HepG2 (cell line): ENCODE data around the gene NOB1. TPM values are rescaled to one million over a fixed set of nuclear protein-coding genes. Genes with fewer than 3 reads are reported as not detected.
A peak's percentile ranks its signal among the peaks of the same experiment; 100 is the strongest.

Experiments used
- CREM ChIP-seq, 2 experiments: sonication (generic) in 1 of 2; formaldehyde crosslinking in 1 of 2; IDR thresholded peaks; 2 replicates each; pipeline versions ENCODE4 v1.4.0 to v1.6.1; 2016 to 2020; ENCODE audit warnings: antibody characterized with exemption in 1 of 2, mild to moderate bottlenecking in 1 of 2, missing genetic modification reagents in 1 of 2
- DMAP1 ChIP-seq: IDR thresholded peaks from 2 replicates; pipeline ENCODE4 v1.6.1; 2016
- JUND ChIP-seq: sonication (generic); formaldehyde crosslinking; IDR thresholded peaks from 2 replicates; pipeline ENCODE4 v1.8.0; 2022; ENCODE audit warnings: mild to moderate bottlenecking, missing genetic modification reagents
- RARA ChIP-seq: IDR thresholded peaks from 2 replicates; pipeline ENCODE4 v1.6.1; 2016; ENCODE audit warnings: missing genetic modification reagents, missing compliant biosample characterization
- SNRNP70 ChIP-seq: fragments of 200-400 bp; formaldehyde crosslinking; IDR thresholded peaks from 2 replicates; pipeline ENCODE4 v1.6.1; 2017; ENCODE audit warnings: mild to moderate bottlenecking, low read depth, low read length, moderate library complexity
- SP140L ChIP-seq: sonication (generic); formaldehyde crosslinking; IDR thresholded peaks from 2 replicates; pipeline ENCODE4 v1.4.0; 2020; ENCODE audit warnings: missing genetic modification reagents, borderline replicate concordance
- SRF ChIP-seq: IDR thresholded peaks from 2 replicates; pipeline ENCODE4 v1.6.1; 2011; ENCODE audit warnings: mild to moderate bottlenecking, low read depth, low read length, moderate library complexity
- SRSF1 ChIP-seq: fragments of 200-400 bp; formaldehyde crosslinking; optimal IDR thresholded peaks from 2 replicates; pipeline ENCODE3; 2017; ENCODE audit warnings: mild to moderate bottlenecking, low read depth, low read length, moderate library complexity
- STAT5B ChIP-seq: sonication (generic); formaldehyde crosslinking; IDR thresholded peaks from 2 replicates; pipeline ENCODE4 v1.4.0; 2020; ENCODE audit warnings: missing genetic modification reagents
- TCF7 ChIP-seq: sonication (generic); IDR thresholded peaks from 2 replicates; pipeline ENCODE4 v1.6.1; 2016; ENCODE audit warnings: antibody characterized with exemption, low read depth
- XRCC5 ChIP-seq: fragments of 200-400 bp; formaldehyde crosslinking; optimal IDR thresholded peaks from 2 replicates; pipeline ENCODE3; 2017; ENCODE audit warnings: mild to moderate bottlenecking, low read length
- ZFP36L1 ChIP-seq: sonication (generic); formaldehyde crosslinking; IDR thresholded peaks from 2 replicates; pipeline ENCODE4 v1.8.0; 2022; ENCODE audit warnings: mild to moderate bottlenecking, missing genetic modification reagents, moderate library complexity
- ZKSCAN8 ChIP-seq: IDR thresholded peaks from 2 replicates; pipeline ENCODE4 v1.6.1; 2016; ENCODE audit warnings: borderline replicate concordance, missing genetic modification reagents, missing compliant biosample characterization
- ZNF138 ChIP-seq: sonication (generic); formaldehyde crosslinking; IDR thresholded peaks from 2 replicates; pipeline ENCODE4 v1.5.0; 2020; ENCODE audit warnings: mild to moderate bottlenecking, low read depth, missing genetic modification reagents
- ZNF441 ChIP-seq: sonication (generic); formaldehyde crosslinking; IDR thresholded peaks from 2 replicates; pipeline ENCODE4 v1.7.0; 2021; ENCODE audit warnings: missing genetic modification reagents, borderline replicate concordance
- ZNF766 ChIP-seq: sonication (generic); formaldehyde crosslinking; IDR thresholded peaks from 2 replicates; pipeline ENCODE4 v1.5.0; 2020; ENCODE audit warnings: missing genetic modification reagents, borderline replicate concordance
- ZNF781 ChIP-seq: sonication (generic); formaldehyde crosslinking; IDR thresholded peaks from 2 replicates; pipeline ENCODE4 v1.5.1; 2020; ENCODE audit warnings: borderline replicate concordance, mild to moderate bottlenecking, missing genetic modification reagents; ENCODE audit errors: not compliant biosample characterization
- polyA plus RNA-seq, 8 experiments: library from polyadenylated mRNA; depleted of rRNA in 3 of 8; stranded (reverse) in 7 of 8; unstranded in 1 of 8; fragments of >200 nt; fragmentation: Illumina TruSeq in 4 of 8; extraction: Trizol in 4 of 8; gene quantifications; 2 replicates each; pipeline versions ENCODE4 v1.2.1 to v1.2.3, GENCODE V29; 2011 to 2016; ENCODE audit warnings: low read depth in 4 of 8, missing spikeins in 1 of 8, mixed read lengths in 1 of 8; ENCODE audit not compliant: insufficient read depth in 1 of 8
- total RNA-seq, 5 experiments: library from RNA; depleted of rRNA; stranded (reverse); fragments of >200 nt; fragmentation: Illumina TruSeq; extraction: Trizol; gene quantifications; 2 replicates each; pipeline ENCODE4 v1.2.3, GENCODE V29; 2016; ENCODE audit warnings: low read depth in 1 of 5
- TF ChIP-seq, protein P1 (sequence below): sonication (generic); formaldehyde crosslinking; IDR thresholded peaks from 2 replicates; pipeline ENCODE4 v1.4.0; 2020; ENCODE audit warnings: mild to moderate bottlenecking, missing genetic modification reagents
- TF ChIP-seq, protein P2 (sequence below): sonication (generic); formaldehyde crosslinking; conservative IDR thresholded peaks from 2 replicates; pipeline ENCODE4 v1.4.0; 2020; ENCODE audit warnings: missing genetic modification reagents
- TF ChIP-seq, protein P3 (sequence below): sonication (generic); formaldehyde crosslinking; IDR thresholded peaks from 2 replicates; pipeline ENCODE4 v1.5.1; 2020; ENCODE audit warnings: mild to moderate bottlenecking, missing genetic modification reagents, borderline replicate concordance

NOB1 gene
- total and polyA plus RNA-seq, 2 of the 13 experiments (the other 11 are each of a cell fraction or from before 2014, with no cell fraction given): 47.1 to 162 TPM

DNA sequence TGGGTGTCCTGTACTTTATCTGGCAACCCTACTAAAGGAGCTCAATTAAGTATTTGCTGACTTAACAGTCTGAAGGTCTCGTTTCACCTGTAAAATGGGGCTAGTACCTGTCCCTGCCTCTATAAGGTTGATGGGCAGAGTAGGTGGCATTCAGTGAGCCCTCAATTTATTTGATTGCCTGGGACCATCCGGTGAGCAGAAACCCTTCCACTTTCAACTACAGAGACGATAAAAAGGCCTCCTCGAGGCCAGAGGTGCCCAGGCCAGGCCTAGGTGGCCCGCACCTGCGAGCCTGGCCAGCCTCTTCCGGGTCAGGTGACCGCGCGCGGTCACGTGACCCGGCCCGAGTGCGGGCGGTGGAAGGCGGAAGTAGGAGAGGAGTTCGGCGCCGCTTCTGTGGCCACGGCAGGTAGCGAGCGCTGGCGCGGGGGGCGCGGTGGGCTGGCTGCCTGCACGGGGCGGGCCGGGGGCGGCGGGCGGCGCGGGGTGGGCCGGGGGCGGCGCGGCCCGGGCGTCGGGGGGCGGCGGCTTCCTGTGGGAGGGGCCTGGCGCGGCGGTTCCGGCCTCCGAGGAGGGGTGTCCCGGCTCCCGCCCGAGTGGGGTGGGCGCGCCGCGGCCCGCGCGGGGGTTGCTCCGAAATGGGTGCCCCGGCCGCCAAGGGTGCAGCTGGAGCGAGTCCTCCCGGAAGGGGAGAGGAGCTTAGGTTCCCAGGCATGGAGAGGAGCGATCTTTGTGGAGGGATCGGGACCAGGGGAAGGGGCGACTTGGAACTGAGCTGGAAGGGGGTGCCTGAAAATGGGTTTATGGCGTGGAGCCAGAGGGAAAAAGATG is 7.5 kb upstream of the NOB1 start, which contains the start of gene WWP2 (continued):
- TF ChIP-seq, protein P1, sequence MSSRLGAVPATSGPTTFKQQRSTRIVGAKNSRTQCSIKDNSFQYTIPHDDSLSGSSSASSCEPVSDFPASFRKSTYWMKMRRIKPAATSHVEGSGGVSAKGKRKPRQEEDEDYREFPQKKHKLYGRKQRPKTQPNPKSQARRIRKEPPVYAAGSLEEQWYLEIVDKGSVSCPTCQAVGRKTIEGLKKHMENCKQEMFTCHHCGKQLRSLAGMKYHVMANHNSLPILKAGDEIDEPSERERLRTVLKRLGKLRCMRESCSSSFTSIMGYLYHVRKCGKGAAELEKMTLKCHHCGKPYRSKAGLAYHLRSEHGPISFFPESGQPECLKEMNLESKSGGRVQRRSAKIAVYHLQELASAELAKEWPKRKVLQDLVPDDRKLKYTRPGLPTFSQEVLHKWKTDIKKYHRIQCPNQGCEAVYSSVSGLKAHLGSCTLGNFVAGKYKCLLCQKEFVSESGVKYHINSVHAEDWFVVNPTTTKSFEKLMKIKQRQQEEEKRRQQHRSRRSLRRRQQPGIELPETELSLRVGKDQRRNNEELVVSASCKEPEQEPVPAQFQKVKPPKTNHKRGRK (CRISPR knock-in tag): no peak
- TF ChIP-seq SNRNP70 (no peak), TCF7 (no peak), SRSF1 (peak; percentile 82), RARA (no peak; the same call in 1 of the 2 replicates), ZNF781 (peak; percentile 52), SRF (no peak), JUND (CRISPR knock-in tag) (0 out of 2 replicates have a peak, but pooled peaks have one; percentile 10), XRCC5 (peak; percentile 8), DMAP1 (CRISPR knock-in tag) (peak; percentile 87), STAT5B (CRISPR knock-in tag) (peak; percentile 74; the same call in 1 of the 2 replicates), SP140L (CRISPR knock-in tag) (no peak), ZNF441 (CRISPR knock-in tag) (0 out of 2 replicates have a peak, but pooled peaks have one; percentile 18), ZNF138 (CRISPR knock-in tag) (0 out of 2 replicates have a peak, but pooled peaks have one; percentile 51), ZKSCAN8 (CRISPR knock-in tag) (peak; percentile 70), ZNF766 (CRISPR knock-in tag) (0 out of 2 replicates have a peak, but pooled peaks have one; percentile 3), ZFP36L1 (CRISPR knock-in tag) (no peak; the same call in 1 of the 2 replicates), CREM (IDR thresholded peaks at IDR 0.05) (peak; percentile 15; the same call in 1 of the 2 replicates), CREM (CRISPR knock-in tag; IDR thresholded peaks at IDR 0.05) (no peak)
- TF ChIP-seq, protein P2, sequence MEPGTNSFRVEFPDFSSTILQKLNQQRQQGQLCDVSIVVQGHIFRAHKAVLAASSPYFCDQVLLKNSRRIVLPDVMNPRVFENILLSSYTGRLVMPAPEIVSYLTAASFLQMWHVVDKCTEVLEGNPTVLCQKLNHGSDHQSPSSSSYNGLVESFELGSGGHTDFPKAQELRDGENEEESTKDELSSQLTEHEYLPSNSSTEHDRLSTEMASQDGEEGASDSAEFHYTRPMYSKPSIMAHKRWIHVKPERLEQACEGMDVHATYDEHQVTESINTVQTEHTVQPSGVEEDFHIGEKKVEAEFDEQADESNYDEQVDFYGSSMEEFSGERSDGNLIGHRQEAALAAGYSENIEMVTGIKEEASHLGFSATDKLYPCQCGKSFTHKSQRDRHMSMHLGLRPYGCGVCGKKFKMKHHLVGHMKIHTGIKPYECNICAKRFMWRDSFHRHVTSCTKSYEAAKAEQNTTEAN (CRISPR knock-in tag): 0 out of 2 replicates have a peak, but pooled peaks have one; percentile 44
- TF ChIP-seq, protein P3, sequence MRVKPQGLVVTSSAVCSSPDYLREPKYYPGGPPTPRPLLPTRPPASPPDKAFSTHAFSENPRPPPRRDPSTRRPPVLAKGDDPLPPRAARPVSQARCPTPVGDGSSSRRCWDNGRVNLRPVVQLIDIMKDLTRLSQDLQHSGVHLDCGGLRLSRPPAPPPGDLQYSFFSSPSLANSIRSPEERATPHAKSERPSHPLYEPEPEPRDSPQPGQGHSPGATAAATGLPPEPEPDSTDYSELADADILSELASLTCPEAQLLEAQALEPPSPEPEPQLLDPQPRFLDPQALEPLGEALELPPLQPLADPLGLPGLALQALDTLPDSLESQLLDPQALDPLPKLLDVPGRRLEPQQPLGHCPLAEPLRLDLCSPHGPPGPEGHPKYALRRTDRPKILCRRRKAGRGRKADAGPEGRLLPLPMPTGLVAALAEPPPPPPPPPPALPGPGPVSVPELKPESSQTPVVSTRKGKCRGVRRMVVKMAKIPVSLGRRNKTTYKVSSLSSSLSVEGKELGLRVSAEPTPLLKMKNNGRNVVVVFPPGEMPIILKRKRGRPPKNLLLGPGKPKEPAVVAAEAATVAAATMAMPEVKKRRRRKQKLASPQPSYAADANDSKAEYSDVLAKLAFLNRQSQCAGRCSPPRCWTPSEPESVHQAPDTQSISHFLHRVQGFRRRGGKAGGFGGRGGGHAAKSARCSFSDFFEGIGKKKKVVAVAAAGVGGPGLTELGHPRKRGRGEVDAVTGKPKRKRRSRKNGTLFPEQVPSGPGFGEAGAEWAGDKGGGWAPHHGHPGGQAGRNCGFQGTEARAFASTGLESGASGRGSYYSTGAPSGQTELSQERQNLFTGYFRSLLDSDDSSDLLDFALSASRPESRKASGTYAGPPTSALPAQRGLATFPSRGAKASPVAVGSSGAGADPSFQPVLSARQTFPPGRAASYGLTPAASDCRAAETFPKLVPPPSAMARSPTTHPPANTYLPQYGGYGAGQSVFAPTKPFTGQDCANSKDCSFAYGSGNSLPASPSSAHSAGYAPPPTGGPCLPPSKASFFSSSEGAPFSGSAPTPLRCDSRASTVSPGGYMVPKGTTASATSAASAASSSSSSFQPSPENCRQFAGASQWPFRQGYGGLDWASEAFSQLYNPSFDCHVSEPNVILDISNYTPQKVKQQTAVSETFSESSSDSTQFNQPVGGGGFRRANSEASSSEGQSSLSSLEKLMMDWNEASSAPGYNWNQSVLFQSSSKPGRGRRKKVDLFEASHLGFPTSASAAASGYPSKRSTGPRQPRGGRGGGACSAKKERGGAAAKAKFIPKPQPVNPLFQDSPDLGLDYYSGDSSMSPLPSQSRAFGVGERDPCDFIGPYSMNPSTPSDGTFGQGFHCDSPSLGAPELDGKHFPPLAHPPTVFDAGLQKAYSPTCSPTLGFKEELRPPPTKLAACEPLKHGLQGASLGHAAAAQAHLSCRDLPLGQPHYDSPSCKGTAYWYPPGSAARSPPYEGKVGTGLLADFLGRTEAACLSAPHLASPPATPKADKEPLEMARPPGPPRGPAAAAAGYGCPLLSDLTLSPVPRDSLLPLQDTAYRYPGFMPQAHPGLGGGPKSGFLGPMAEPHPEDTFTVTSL (CRISPR knock-in tag): no peak
